H9 (cell line): ENCODE results near the gene CHKB. TPM values are rescaled to one million over a fixed set of nuclear protein-coding genes. Genes with fewer than 3 reads are reported as not detected.

Source experiments
- DNase-seq: peaks from one replicate; pipeline ENCODE4 v3.0.0-alpha.2; 2017
- H2AFZ ChIP-seq: one replicate; pipeline ENCODE4 v1.6.1; 2013; ENCODE audit warnings: mild to moderate bottlenecking, low read length, control low read depth, moderate library complexity
- H2AK5ac ChIP-seq: 2 replicates; pipeline ENCODE4 v1.6.1; 2013; ENCODE audit warnings: low read length, control low read depth, mixed read lengths; ENCODE audit not compliant: insufficient read length
- H2BK120ac ChIP-seq: one replicate; pipeline ENCODE4 v1.6.1; 2013; ENCODE audit warnings: low read depth, mild to moderate bottlenecking, low read length, control low read depth, inconsistent platforms; ENCODE audit not compliant: poor library complexity, severe bottlenecking
- H2BK12ac ChIP-seq: 2 replicates; pipeline ENCODE4 v1.6.1; 2013; ENCODE audit warnings: low read length, control low read depth, mixed read lengths, low read depth; ENCODE audit not compliant: insufficient read length
- H2BK15ac ChIP-seq: 2 replicates; pipeline ENCODE4 v1.6.1; 2013; ENCODE audit warnings: low read depth, low read length, control low read depth
- H2BK20ac ChIP-seq: one replicate; pipeline ENCODE4 v1.6.1; 2013; ENCODE audit warnings: low read depth, mild to moderate bottlenecking, low read length, control low read depth, inconsistent platforms; ENCODE audit not compliant: poor library complexity, severe bottlenecking
- H2BK5ac ChIP-seq: 2 replicates; pipeline ENCODE4 v1.6.1; 2013; ENCODE audit warnings: low read length, control low read depth, mixed read lengths; ENCODE audit not compliant: insufficient read length
- H3K14ac ChIP-seq: 2 replicates; pipeline ENCODE4 v1.6.1; 2013; ENCODE audit warnings: low read length, control low read depth; ENCODE audit not compliant: insufficient read depth
- H3K18ac ChIP-seq: 2 replicates; pipeline ENCODE4 v1.6.1; 2013; ENCODE audit warnings: low read depth, mild to moderate bottlenecking, mixed read lengths, low read length, control low read depth; ENCODE audit not compliant: insufficient read length
- H3K23ac ChIP-seq: 2 replicates; pipeline ENCODE4 v1.6.1; 2013; ENCODE audit warnings: low read length, control low read depth, mixed read lengths, low read depth; ENCODE audit not compliant: insufficient read length
- H3K23me2 ChIP-seq: 2 replicates; pipeline ENCODE4 v1.6.1; 2013; ENCODE audit warnings: low read depth, mild to moderate bottlenecking, mixed read lengths, low read length, control low read depth; ENCODE audit not compliant: insufficient read length, poor library complexity, severe bottlenecking
- H3K27ac ChIP-seq: 2 replicates; pipeline ENCODE4 v1.5.1; 2013; ENCODE audit warnings: low read length, control low read depth, mixed read lengths, low read depth; ENCODE audit not compliant: insufficient read length
- H3K27me3 ChIP-seq: 2 replicates; pipeline ENCODE4 v1.6.1; 2013; ENCODE audit warnings: low read length, control low read depth, inconsistent platforms; ENCODE audit not compliant: insufficient read depth
- H3K4ac ChIP-seq: 2 replicates; pipeline ENCODE4 v1.6.1; 2013; ENCODE audit warnings: low read depth, mild to moderate bottlenecking, control low read depth, inconsistent platforms, low read length, moderate library complexity
- H3K4me1 ChIP-seq: 2 replicates; pipeline ENCODE4 v1.6.1; 2013; ENCODE audit warnings: low read length, control low read depth, inconsistent platforms; ENCODE audit not compliant: insufficient read depth
- H3K4me2 ChIP-seq: 2 replicates; pipeline ENCODE4 v1.6.1; 2013; ENCODE audit warnings: low read length, control low read depth, mixed read lengths; ENCODE audit not compliant: insufficient read length, insufficient read depth
- H3K56ac ChIP-seq: 2 replicates; pipeline ENCODE4 v1.6.1; 2013; ENCODE audit warnings: low read depth, mild to moderate bottlenecking, mixed read lengths, low read length, control low read depth; ENCODE audit not compliant: insufficient read length
- H3K79me1 ChIP-seq: 2 replicates; pipeline ENCODE4 v1.6.1; 2013; ENCODE audit warnings: low read depth, mild to moderate bottlenecking, moderate library complexity, low read length, control low read depth, inconsistent platforms; ENCODE audit not compliant: insufficient read depth, poor library complexity, severe bottlenecking
- H3K79me2 ChIP-seq: 2 replicates; pipeline ENCODE4 v1.6.1; 2013; ENCODE audit warnings: low read length, control low read depth, inconsistent platforms; ENCODE audit not compliant: insufficient read depth
- H3K9ac ChIP-seq: 2 replicates; pipeline ENCODE4 v1.6.1; 2013; ENCODE audit warnings: low read length, control low read depth, mixed read lengths; ENCODE audit not compliant: insufficient read length; ENCODE audit errors: extremely low read depth
- H3K9me3 ChIP-seq: one replicate; pipeline ENCODE4 v1.6.1; 2013; ENCODE audit warnings: low read depth, low read length, inconsistent platforms; ENCODE audit not compliant: control insufficient read depth
- H3T11ph ChIP-seq: one replicate; pipeline ENCODE4 v1.6.1; 2013; ENCODE audit warnings: mild to moderate bottlenecking, low read length, control low read depth, inconsistent platforms
- H4K20me1 ChIP-seq: one replicate; pipeline ENCODE4 v1.6.1; 2013; ENCODE audit not compliant: control insufficient read depth, insufficient read length, insufficient read depth
- H4K5ac ChIP-seq: 2 replicates; pipeline ENCODE4 v1.6.1; 2013; ENCODE audit warnings: low read depth, mild to moderate bottlenecking, mixed read lengths, low read length, control low read depth; ENCODE audit not compliant: insufficient read length
- H4K8ac ChIP-seq: replicated peaks from 2 replicates; pipeline ENCODE4 v1.6.1; 2013; ENCODE audit warnings: low read length, control low read depth, mixed read lengths, low read depth; ENCODE audit not compliant: insufficient read length
- H4K91ac ChIP-seq: 2 replicates; pipeline ENCODE4 v1.6.1; 2013; ENCODE audit warnings: low read depth, mild to moderate bottlenecking, moderate library complexity, mixed read lengths, low read length, control low read depth; ENCODE audit not compliant: insufficient read length
- H3K27ac Mint-ChIP-seq, 3 experiments: 2 replicates in 2 of 3; 3 replicates in 1 of 3; pipeline ENCODE4 v1.8.0; 2020 to 2021; ENCODE audit warnings: mixed read lengths in 3 of 3, mild to moderate bottlenecking in 1 of 3, moderate library complexity in 1 of 3
- H3K27me3 Mint-ChIP-seq: 2 replicates; pipeline ENCODE4 v1.8.0; 2021; ENCODE audit warnings: low read depth, mild to moderate bottlenecking, moderate library complexity, mixed read lengths
- H3K36me3 Mint-ChIP-seq, 3 experiments: 2 replicates in 2 of 3; 3 replicates in 1 of 3; pipeline ENCODE4 v1.8.0; 2020 to 2021; ENCODE audit warnings: low read depth in 3 of 3, mixed read lengths in 3 of 3; ENCODE audit not compliant: insufficient read depth in 1 of 3
- H3K4me1 Mint-ChIP-seq, 2 experiments: 2 replicates each; pipeline ENCODE4 v1.8.0; 2020; ENCODE audit warnings: mixed read lengths in 2 of 2
- H3K4me3 Mint-ChIP-seq, 2 experiments: 2 replicates in 1 of 2; 3 replicates in 1 of 2; pipeline ENCODE4 v1.8.0; 2020 to 2021; ENCODE audit warnings: mild to moderate bottlenecking in 2 of 2, mixed read lengths in 2 of 2, moderate library complexity in 1 of 2
- H3K9me3 Mint-ChIP-seq, 2 experiments: 2 replicates in 1 of 2; 3 replicates in 1 of 2; pipeline ENCODE4 v1.8.0; 2020; ENCODE audit warnings: mild to moderate bottlenecking in 2 of 2, mixed read lengths in 2 of 2, moderate library complexity in 1 of 2
- WGBS: extraction: QIAGEN DNeasy Blood & Tissue Kit; methylation state at CpG from one replicate; pipeline ENCODE4 v1.1.7; 2013; ENCODE audit warnings: missing lambda C conversion rate, low lambda C conversion rate, mixed read lengths; ENCODE audit not compliant: insufficient read length; ENCODE audit errors: extremely low coverage; 5-methylcytosine and 5-hydroxymethylcytosine counted together
- total RNA-seq: library from RNA; stranded (reverse); gene quantifications from 2 replicates; pipeline ENCODE4 v1.2.1, GENCODE V29; 2021
- TF ChIP-seq, protein P1 (sequence below): fragments of 200-600 bp; sonication (generic); conservative IDR thresholded peaks from 3 replicates; pipeline ENCODE4 v1.8.0; 2021; ENCODE audit warnings: antibody characterized with exemption, mild to moderate bottlenecking

Gene CHKB
- total RNA-seq, 1 experiment from 2014 or later = 64.9 TPM

- Histone ChIP-seq H3K4ac (no peak overlapping the region), H4K91ac (no peak overlapping the region), H3K9ac (no peak overlapping the region), H3K4me1 (no peaks in the 10 kb centered on the region; the same call in 1 of the 2 replicates), H3K79me2 (no peaks in the 10 kb centered on the region), H2AFZ (no peak overlapping the region), H4K8ac (no peak overlapping the region), H4K5ac (no peak overlapping the region), H3K23ac (no peak overlapping the region), H3K27ac (no peak overlapping the region), H3K14ac (no peak overlapping the region), H2AK5ac (no peak overlapping the region), H2BK5ac (no peak overlapping the region), H3K56ac (no peak overlapping the region), H2BK120ac (no peak overlapping the region), H3K9me3 (no peaks in the 10 kb centered on the region), H2BK12ac (no peak overlapping the region), H2BK15ac (no peak overlapping the region), H3K18ac (no peak overlapping the region), H3K4me2 (peak overlapping the region; percentile 47), H2BK20ac (no peak overlapping the region), H4K20me1 (no peaks in the 10 kb centered on the region), H3K27me3 (peaks cover 4% of the 10 kb centered on the region; the same call in 1 of the 2 replicates), H3T11ph (no peak overlapping the region), H3K23me2 (peaks cover 3% of the 10 kb centered on the region), H3K79me1 (no peaks in the 10 kb centered on the region)
- WGBS = no CpG with 5 or more reads among the region's 52 CpGs
- Mint-ChIP-seq H3K4me1 (peaks cover 13 to 14% of the 10 kb centered on the region in 2 experiments), H3K27me3 (peaks cover 58% of the 10 kb centered on the region), H3K36me3 (no peaks in the 10 kb centered on the region), H3K27ac (no peak overlapping the region), H3K4me3 (peak overlapping the region; percentile 55 to 73), H3K9me3 (no peaks in the 10 kb centered on the region; a peak in 1 of 5 replicates)
- TF ChIP-seq, protein P1, sequence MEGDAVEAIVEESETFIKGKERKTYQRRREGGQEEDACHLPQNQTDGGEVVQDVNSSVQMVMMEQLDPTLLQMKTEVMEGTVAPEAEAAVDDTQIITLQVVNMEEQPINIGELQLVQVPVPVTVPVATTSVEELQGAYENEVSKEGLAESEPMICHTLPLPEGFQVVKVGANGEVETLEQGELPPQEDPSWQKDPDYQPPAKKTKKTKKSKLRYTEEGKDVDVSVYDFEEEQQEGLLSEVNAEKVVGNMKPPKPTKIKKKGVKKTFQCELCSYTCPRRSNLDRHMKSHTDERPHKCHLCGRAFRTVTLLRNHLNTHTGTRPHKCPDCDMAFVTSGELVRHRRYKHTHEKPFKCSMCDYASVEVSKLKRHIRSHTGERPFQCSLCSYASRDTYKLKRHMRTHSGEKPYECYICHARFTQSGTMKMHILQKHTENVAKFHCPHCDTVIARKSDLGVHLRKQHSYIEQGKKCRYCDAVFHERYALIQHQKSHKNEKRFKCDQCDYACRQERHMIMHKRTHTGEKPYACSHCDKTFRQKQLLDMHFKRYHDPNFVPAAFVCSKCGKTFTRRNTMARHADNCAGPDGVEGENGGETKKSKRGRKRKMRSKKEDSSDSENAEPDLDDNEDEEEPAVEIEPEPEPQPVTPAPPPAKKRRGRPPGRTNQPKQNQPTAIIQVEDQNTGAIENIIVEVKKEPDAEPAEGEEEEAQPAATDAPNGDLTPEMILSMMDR = no peak
- no peak for DNase-seq
Measured at GRCh38 chr22:50600967-50601668, 18.5 kb upstream of the CHKB start.
